HG03521 (cell line): ENCODE data around the gene SCAPER.
"Not testable (repeated sequence)": the region's sequence is repeated elsewhere in the genome, so short reads cannot be mapped to it uniquely, and the experiment has no call there.

ENCODE experiments used
- ATAC-seq: cut with Tn5 transposase; IDR thresholded peaks from one replicate; pipeline ENCODE4 v1.9.1; 2021; ENCODE audit warnings: mild to moderate bottlenecking, moderate library complexity; ENCODE audit not compliant: unreplicated experiment

Gene SCAPER

GRCh38 chr15:76787273-76787672 lies 117.9 kb downstream of the SCAPER start:
- ATAC-seq: no peak

- no peak for ATAC-seq
These were observed 128.2 kb downstream of the SCAPER start for GRCh38 chr15:76776969-76777368.

- ATAC-seq: no peak
These were observed 128.7 kb downstream of the SCAPER start for GRCh38 chr15:76776480-76776879.

GRCh38 chr15:76773234-76773633 lies 131.9 kb downstream of the SCAPER start:
- no peak for ATAC-seq

- ATAC-seq: no peak
These were observed 132.4 kb downstream of the SCAPER start for GRCh38 chr15:76772776-76773175.

GRCh38 chr15:76764004-76764403 lies 141.1 kb downstream of the SCAPER start:
- no peak for ATAC-seq

GRCh38 chr15:76763554-76763953 lies 141.6 kb downstream of the SCAPER start:
- ATAC-seq: no peak

GRCh38 chr15:76756381-76756780 lies 148.8 kb downstream of the SCAPER start:
- ATAC-seq: no peak

- ATAC-seq: no peak
These were observed 151.4 kb downstream of the SCAPER start for GRCh38 chr15:76753771-76754170.

- ATAC-seq: no peak
These were observed 152.0 kb downstream of the SCAPER start for GRCh38 chr15:76753131-76753530.

GRCh38 chr15:76752549-76752948 lies 152.6 kb downstream of the SCAPER start:
- no peak for ATAC-seq

GRCh38 chr15:76737573-76737972 lies 167.6 kb downstream of the SCAPER start:
- ATAC-seq: no peak

- not testable (repeated sequence) for ATAC-seq
These were observed 172.8 kb downstream of the SCAPER start for GRCh38 chr15:76732321-76732720.

- no peak for ATAC-seq
These were observed 174.9 kb downstream of the SCAPER start for GRCh38 chr15:76730262-76730661.

- no peak for ATAC-seq
These were observed 186.3 kb downstream of the SCAPER start for GRCh38 chr15:76718863-76719262.

- no peak for ATAC-seq
These were observed 190.2 kb downstream of the SCAPER start for GRCh38 chr15:76714950-76715349.

- no peak for ATAC-seq
These were observed 193.8 kb downstream of the SCAPER start for GRCh38 chr15:76711351-76711827.

- not testable (repeated sequence) for ATAC-seq
These were observed 201.1 kb downstream of the SCAPER start for GRCh38 chr15:76704032-76704431.

- ATAC-seq: no peak
These were observed 208.3 kb downstream of the SCAPER start for GRCh38 chr15:76696840-76697239.

- ATAC-seq: not testable (repeated sequence)
These were observed 212.6 kb downstream of the SCAPER start for GRCh38 chr15:76692546-76692945.

- ATAC-seq: not testable (repeated sequence)
These were observed 217.5 kb downstream of the SCAPER start for GRCh38 chr15:76687592-76687991.

GRCh38 chr15:76684002-76684401 lies 221.1 kb downstream of the SCAPER start:
- ATAC-seq: no peak

- ATAC-seq: no peak
These were observed 222.3 kb downstream of the SCAPER start for GRCh38 chr15:76682833-76683232.
